IPS-18a (cell line): ENCODE results near the gene AWAT2.
"Not testable (repeated sequence)": the region's sequence is repeated elsewhere in the genome, so short reads cannot be mapped to it uniquely, and the experiment has no call there.

ENCODE experiments used
- H3K27ac ChIP-seq: one replicate; pipeline ENCODE4 v1.5.1; 2013; ENCODE audit warnings: low read length
- H3K27me3 ChIP-seq: one replicate; pipeline ENCODE4 v1.6.1; 2013; ENCODE audit warnings: mild to moderate bottlenecking, low read length; ENCODE audit not compliant: control insufficient read depth, insufficient read depth
- H3K36me3 ChIP-seq: one replicate; pipeline ENCODE4 v1.6.1; 2013; ENCODE audit warnings: low read depth, low read length; ENCODE audit not compliant: control insufficient read depth
- H3K4me1 ChIP-seq: one replicate; pipeline ENCODE4 v1.6.1; 2013; ENCODE audit warnings: low read depth, low read length; ENCODE audit not compliant: control insufficient read depth
- H3K4me3 ChIP-seq: one replicate; pipeline ENCODE4 v1.5.1; 2013; ENCODE audit warnings: low read length
- H3K9ac ChIP-seq: one replicate; pipeline ENCODE4 v1.6.1; 2013; ENCODE audit warnings: mild to moderate bottlenecking, low read length, moderate library complexity
- H3K9me3 ChIP-seq: one replicate; pipeline ENCODE4 v1.6.1; 2013; ENCODE audit warnings: low read depth, low read length; ENCODE audit not compliant: control insufficient read depth

The AWAT2 gene

DNA sequence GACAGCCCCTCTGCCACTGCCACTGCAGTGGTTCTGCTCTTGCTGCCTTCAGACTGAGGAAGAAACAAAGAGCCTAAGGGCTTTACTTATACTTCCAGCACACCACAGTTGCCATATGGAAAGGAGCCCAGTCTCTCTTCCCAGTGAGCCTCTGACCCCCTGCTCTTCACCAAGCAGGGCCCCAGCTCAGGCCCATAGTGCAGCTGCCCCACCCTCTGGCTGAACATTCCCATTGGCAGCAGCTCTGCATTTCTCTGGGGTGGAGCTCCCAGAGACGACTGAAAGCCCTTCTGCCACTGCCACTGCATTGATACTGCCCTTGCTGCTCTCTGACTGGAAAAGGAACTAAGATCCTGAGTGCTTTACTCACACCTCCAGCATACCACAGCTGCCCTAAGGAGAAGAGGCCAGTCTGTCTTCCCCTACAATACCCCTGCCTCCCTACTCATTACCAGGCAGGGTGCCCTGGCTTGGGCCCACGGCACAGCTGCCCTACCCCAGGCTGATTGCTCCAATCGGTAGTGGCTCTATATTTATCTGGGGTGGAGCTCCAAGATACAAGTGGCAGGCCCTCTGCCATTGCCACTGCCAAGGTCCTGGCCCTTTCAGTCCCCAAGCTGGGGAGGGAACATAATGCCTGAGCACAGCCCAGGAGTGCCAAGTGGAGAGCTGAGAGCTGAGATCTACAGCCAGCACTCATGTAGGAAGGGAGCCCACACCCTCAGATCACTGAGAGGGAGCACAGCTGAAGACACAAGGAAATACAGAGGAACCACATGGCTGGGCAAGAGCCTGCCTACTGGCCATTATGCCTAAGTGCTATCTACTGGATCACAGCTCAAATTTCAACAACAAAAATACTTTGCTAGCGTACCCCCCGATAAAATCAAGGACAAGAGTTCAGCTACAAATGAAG, 36.0 kb downstream of the AWAT2 start:
- H3K9ac ChIP-seq: no peak overlapping the region
- no peaks in the 10 kb centered on the region for H3K36me3 ChIP-seq
- no peaks in the 10 kb centered on the region for H3K27me3 ChIP-seq
- peaks cover 15% of the 10 kb centered on the region for H3K9me3 ChIP-seq
- H3K4me3 ChIP-seq: no peak overlapping the region
- H3K27ac ChIP-seq: no peak overlapping the region
- no peaks in the 10 kb centered on the region for H3K4me1 ChIP-seq

DNA sequence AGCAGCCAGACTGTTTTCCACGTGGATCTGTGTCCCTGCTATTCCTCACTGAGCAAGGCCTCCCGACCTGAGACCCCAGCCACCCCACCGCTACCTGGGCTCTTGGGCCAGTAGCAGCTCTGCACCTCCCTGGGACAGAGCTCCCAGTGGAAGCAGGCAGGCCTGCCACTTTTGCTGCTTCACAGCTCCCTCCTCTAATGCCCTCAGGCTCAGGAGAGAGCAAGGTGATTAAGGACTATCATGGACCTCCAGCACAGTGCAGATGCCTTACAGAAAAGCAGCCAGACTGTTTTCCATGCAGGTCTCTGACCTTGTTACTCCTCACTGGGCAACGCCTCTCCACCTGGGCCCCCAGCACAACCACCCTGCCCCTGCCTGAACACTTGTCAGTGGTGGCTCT, 37.0 kb downstream of the AWAT2 start:
- Histone ChIP-seq H3K27me3 (no peaks in the 10 kb centered on the region), H3K27ac (no peak overlapping the region), H3K4me3 (no peak overlapping the region)

DNA sequence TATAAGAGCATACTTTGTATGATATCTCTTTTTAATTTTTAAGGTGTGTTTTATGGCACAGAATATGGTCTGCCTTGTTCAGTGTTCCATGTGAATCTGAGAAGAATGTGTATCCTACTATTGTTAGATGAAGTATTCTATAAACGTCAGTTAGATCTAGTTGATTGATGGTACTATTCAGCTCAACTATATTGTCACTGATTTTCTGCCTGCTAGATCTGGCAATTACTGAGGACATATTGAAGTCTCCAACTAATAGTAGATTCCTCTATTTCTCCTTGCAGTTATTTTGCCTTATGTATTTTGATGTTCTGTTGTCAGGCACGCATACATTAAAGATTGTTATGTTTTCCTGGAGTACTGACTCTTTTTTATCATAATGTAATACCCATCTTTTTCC, 39.8 kb downstream of the AWAT2 start:
- Histone ChIP-seq H3K36me3 (no peaks in the 10 kb centered on the region), H3K4me1 (no peaks in the 10 kb centered on the region), H3K27ac (no peak overlapping the region), H3K9ac (no peak overlapping the region), H3K27me3 (no peaks in the 10 kb centered on the region), H3K4me3 (no peak overlapping the region), H3K9me3 (peaks cover 11% of the 10 kb centered on the region)

More for the DNA sequence above, 37.0 kb downstream of the AWAT2 start:
- Histone ChIP-seq H3K36me3 (no peaks in the 10 kb centered on the region), H3K9me3 (peaks cover 15% of the 10 kb centered on the region), H3K9ac (no peak overlapping the region), H3K4me1 (no peaks in the 10 kb centered on the region)

DNA sequence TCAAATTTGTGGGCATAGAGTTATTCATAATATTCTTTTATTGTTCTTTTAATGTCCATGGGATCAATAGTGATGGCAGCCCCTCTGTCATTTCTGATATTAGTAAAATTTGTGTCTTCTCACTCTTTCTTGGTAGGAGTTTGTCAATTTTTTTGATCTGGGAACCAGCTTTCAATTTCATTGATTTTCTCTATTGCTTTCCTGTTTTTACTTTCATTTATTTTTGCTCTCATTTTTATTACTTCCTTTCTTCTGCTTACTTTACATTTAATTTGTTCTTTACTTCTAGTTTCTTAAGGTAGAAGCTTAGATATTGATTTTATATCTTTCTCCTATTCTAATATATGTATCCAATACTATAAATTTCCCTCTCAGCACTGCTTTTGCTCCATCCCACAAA, 40.7 kb downstream of the AWAT2 start:
- H3K9me3 ChIP-seq: peaks cover 11% of the 10 kb centered on the region
- H3K9ac ChIP-seq: no peak overlapping the region
- no peak overlapping the region for H3K4me3 ChIP-seq
- no peaks in the 10 kb centered on the region for H3K4me1 ChIP-seq
- no peak overlapping the region for H3K27ac ChIP-seq
- H3K27me3 ChIP-seq: no peaks in the 10 kb centered on the region
- no peaks in the 10 kb centered on the region for H3K36me3 ChIP-seq

DNA sequence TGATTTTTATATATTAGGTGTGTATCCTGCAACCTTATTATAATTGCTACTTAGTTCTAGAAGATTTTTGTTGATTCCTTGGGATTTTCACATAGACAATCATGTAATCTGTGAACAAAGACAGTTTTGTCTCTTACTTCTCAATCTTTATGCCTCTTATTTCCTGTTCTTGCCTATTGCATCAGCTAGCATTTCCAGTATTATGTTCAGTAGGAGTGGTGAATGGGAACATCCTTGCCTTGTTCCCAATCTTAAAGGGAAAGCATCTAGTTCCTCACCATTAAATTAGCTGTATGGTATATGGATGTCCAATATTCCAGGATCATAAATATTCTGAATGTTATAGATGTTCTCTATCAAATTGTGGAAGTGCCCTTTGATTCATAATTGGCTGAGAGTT, 41.8 kb downstream of the AWAT2 start:
- no peaks in the 10 kb centered on the region for H3K36me3 ChIP-seq
- H3K27me3 ChIP-seq: no peaks in the 10 kb centered on the region
- H3K4me1 ChIP-seq: no peaks in the 10 kb centered on the region
- no peak overlapping the region for H3K27ac ChIP-seq
- H3K9me3 ChIP-seq: peaks cover 14% of the 10 kb centered on the region
- H3K9ac ChIP-seq: no peak overlapping the region
- no peak overlapping the region for H3K4me3 ChIP-seq

DNA sequence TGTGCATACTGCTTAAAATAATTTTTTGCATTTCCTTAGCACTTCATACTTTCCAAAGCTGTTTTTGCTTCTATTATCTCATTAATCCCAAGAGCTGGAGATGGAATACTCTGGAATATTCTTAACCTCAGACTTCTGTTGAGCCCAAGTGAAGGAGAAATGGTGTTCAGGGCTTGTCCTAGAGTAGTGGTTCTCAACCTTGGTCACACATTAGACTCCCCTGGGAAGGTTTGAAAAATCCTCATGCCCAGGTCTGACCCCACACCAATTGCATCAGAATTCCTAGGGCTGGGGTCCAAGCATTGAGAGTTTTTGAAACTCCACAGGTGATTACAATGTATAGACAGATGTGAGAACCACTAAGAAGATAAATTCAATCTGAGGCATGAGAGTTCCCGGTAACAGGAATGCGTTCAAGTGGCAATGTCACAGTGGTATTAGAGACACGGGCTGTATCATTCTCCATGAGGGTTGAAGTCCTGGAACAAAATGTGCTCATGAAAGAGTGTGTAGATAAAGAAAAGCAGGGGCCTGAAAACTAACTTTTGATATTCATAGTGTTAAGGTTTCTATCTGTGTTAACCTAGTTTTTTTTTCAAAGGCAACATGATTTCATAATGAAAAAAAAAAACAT, 47.9 kb downstream of the AWAT2 start:
- Histone ChIP-seq H3K27me3 (no peaks in the 10 kb centered on the region), H3K9ac (no peak overlapping the region), H3K36me3 (no peaks in the 10 kb centered on the region), H3K4me3 (no peak overlapping the region), H3K4me1 (no peaks in the 10 kb centered on the region), H3K27ac (no peak overlapping the region), H3K9me3 (peaks cover 10% of the 10 kb centered on the region)

DNA sequence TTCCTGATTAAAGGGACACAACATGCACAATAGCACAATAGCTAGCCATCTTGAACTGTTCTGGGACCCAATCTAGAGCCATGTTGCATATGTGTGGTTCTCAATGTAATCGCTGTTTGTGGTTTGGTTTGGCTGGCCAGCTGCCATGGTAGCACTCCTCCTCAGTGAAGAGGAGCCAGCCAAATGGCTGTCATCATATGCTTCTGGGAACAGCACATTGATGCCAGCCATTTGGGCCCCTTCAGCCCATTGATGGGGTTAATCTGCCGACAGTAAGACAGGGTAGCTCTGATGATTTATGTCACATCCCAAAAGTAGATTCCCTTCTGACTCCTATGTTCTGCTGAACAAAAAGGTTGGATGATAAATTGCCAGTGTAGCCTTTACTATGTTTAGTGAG, 48.5 kb downstream of the AWAT2 start:
- H3K4me3 ChIP-seq: no peak overlapping the region
- no peaks in the 10 kb centered on the region for H3K4me1 ChIP-seq
- H3K36me3 ChIP-seq: no peaks in the 10 kb centered on the region
- no peak overlapping the region for H3K9ac ChIP-seq
- H3K27ac ChIP-seq: no peak overlapping the region
- H3K27me3 ChIP-seq: no peaks in the 10 kb centered on the region
- peaks cover 10% of the 10 kb centered on the region for H3K9me3 ChIP-seq

DNA sequence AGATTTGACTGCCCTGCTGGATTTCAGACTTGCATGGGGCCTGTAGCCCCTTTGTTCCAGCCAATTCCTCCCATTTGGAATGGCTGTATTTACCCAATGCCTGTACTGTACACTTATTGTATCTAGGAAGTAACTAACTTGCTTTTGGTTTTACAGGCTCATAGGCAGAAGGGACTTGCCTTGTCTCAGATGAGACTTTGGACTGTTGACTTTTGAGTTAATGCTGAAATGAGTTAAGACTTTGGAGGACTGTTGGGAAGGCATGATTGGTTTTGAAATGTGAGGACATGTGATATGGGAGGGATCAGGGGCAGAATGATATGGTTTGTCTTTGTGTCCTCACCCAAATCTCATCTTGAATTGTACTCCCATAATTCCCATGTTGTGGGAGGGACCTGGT, 51.4 kb downstream of the AWAT2 start:
- H3K9ac ChIP-seq, H3K27ac ChIP-seq, H3K27me3 ChIP-seq, H3K4me3 ChIP-seq, H3K36me3 ChIP-seq, H3K4me1 ChIP-seq: not testable (repeated sequence)
- H3K9me3 ChIP-seq: peaks cover 19% of the 10 kb centered on the region

DNA sequence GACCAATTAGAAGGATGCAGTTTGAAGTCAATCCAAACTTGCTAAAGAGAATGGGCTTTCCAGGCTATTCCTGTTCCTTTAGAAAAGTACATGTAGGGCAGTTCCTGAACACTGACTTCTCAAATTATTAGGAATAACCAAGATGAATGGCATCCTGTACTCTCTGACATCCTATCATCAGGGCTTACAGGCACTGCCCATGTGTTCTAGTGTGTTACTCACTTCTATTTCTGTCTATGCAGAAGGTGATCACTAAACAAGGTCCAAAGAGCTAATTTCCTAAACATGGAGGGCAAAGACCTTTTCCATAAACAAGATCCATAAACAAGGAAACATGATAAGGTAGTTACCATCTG, 53.6 kb downstream of the AWAT2 start:
- no peak overlapping the region for H3K4me3 ChIP-seq
- peaks cover 9% of the 10 kb centered on the region for H3K9me3 ChIP-seq
- H3K27me3 ChIP-seq: no peaks in the 10 kb centered on the region

DNA sequence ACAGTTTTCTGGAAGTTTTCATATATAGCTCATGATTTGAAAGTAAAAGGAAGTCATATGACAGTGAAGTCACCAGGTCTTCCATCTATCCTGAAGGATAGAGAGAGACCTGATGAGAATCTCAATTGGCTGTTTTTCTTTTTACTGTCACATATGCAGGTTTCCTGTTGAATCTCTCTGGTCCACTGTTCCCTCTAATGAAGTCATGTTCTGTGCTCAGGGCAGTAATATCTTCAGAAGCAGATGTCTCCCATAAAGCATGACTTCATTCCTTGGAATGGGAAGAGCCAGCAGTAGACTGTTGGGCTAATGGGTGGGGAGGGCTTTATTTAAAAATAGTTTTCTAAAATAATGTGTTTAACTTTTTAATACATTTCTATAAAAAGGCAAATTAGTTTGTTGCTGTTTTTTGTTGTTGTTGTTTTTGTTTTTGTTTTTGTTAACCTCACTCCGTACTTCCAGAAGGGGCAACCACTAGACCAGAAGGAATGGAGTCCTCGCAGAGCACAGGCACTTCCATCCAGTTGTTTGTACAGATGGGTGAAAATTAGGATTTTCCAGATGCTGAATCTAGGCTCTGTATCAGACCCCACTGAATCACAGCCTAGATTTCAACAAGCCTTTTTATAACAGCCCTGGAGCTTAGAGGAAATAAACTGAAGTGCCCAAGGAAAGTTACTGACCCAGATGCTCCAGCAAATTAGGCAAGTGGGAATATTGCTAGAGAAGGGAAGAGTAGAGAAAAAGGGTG, 54.2 kb downstream of the AWAT2 start:
- Histone ChIP-seq H3K27me3 (no peaks in the 10 kb centered on the region), H3K27ac (no peak overlapping the region), H3K4me1 (no peaks in the 10 kb centered on the region), H3K9ac (no peak overlapping the region), H3K9me3 (peaks cover 9% of the 10 kb centered on the region), H3K4me3 (no peak overlapping the region), H3K36me3 (no peaks in the 10 kb centered on the region)

More for the DNA sequence above, 53.6 kb downstream of the AWAT2 start:
- Histone ChIP-seq H3K9ac (no peak overlapping the region), H3K27ac (no peak overlapping the region), H3K36me3 (no peaks in the 10 kb centered on the region), H3K4me1 (no peaks in the 10 kb centered on the region)

DNA sequence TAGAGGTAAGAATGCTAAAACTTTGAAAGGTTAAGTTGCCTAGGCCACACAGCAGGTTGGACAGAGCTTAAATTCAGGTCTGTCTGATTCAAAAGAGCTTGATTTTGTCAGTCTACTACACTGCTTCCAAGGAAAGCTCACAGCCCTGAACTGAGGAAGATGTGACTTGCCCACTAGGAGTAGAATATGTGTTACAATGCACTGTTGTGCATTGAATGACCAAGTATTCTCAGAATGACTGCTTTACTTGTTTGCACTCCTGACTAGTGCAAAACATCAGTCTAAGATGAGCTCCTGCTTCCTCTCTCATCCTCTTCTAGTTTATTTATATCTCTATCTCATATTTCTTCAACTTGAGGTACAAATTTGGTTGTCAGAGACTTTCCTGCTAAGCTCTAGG, 56.2 kb downstream of the AWAT2 start:
- Histone ChIP-seq H3K36me3 (no peaks in the 10 kb centered on the region), H3K27me3 (no peaks in the 10 kb centered on the region), H3K4me1 (no peaks in the 10 kb centered on the region), H3K4me3 (no peak overlapping the region), H3K27ac (no peak overlapping the region), H3K9ac (no peak overlapping the region), H3K9me3 (peaks cover 9% of the 10 kb centered on the region)
